Effector memory CD4-positive, alpha-beta T cell (primary cell): ENCODE data around the gene OR4D10.
A peak's percentile ranks its signal among the peaks of the same experiment; 100 is the strongest.
"Not testable (repeated sequence)": the region's sequence is repeated elsewhere in the genome, so short reads cannot be mapped to it uniquely, and the experiment has no call there.

ENCODE experiments used
- DNase-seq, 3 donors: peaks; one replicate each; pipeline ENCODE4 v3.0.0-alpha.2; 2020
- H3K27ac ChIP-seq: 2 replicates; pipeline ENCODE4 v1.7.0; 2013; ENCODE audit warnings: mild to moderate bottlenecking, low read length, moderate library complexity; ENCODE audit not compliant: insufficient read depth, poor library complexity, severe bottlenecking
- H3K27me3 ChIP-seq: replicated peaks from 2 replicates; pipeline ENCODE4 v1.7.0; 2013; ENCODE audit warnings: mild to moderate bottlenecking, low read length; ENCODE audit not compliant: insufficient read depth, control insufficient read depth, poor library complexity, severe bottlenecking
- H3K36me3 ChIP-seq: 2 replicates; pipeline ENCODE4 v1.7.0; 2013; ENCODE audit warnings: mild to moderate bottlenecking, low read length, moderate library complexity; ENCODE audit not compliant: control insufficient read depth, insufficient read depth
- H3K4me1 ChIP-seq: 2 replicates; pipeline ENCODE4 v1.7.0; 2013; ENCODE audit warnings: low read length, mild to moderate bottlenecking; ENCODE audit not compliant: control insufficient read depth, insufficient read depth, poor library complexity, severe bottlenecking
- H3K4me3 ChIP-seq: 2 replicates; pipeline ENCODE4 v1.7.0; 2013; ENCODE audit warnings: low read length, low read depth, mild to moderate bottlenecking; ENCODE audit not compliant: insufficient read depth, poor library complexity, severe bottlenecking
- H3K9me3 ChIP-seq: 2 replicates; pipeline ENCODE4 v1.7.0; 2013; ENCODE audit warnings: mild to moderate bottlenecking, low read length, moderate library complexity; ENCODE audit not compliant: control insufficient read depth
- total RNA-seq, 3 donors: gene quantifications; one replicate each; lab custom pipeline; 2026; lab: John Stamatoyannopoulos, UW

OR4D10 gene
- total RNA-seq: 0 reads per million in 3 donors

DNA sequence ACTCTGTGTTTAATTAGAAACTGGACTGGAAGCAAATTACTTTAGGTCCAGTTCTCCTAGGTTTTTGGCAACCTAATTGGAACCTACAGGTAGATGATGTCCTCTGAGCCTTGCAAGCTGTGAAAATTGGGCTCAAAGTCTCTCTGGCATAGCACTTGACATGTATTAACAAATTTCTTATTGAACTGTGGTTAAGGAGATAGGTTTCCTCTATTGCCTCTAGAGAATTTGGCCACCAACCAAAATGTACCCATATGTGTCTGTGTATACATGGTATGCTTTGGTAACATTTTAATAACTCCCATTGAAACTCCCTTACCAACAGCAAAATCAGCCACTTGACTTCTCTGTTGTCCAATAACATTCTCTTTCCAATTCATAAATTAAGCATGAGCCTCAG is at the start of gene OR4D10:
Gene OR4D10, plus strand, starts transcription at position 301 of the 400 bp plus-strand sequence. CDS start 4,115 bp downstream, outside the sequence.
- no peak within 1 kb of the TSS for H3K27ac ChIP-seq
- H3K4me1 ChIP-seq: no peaks in the 10 kb centered on the region

DNA sequence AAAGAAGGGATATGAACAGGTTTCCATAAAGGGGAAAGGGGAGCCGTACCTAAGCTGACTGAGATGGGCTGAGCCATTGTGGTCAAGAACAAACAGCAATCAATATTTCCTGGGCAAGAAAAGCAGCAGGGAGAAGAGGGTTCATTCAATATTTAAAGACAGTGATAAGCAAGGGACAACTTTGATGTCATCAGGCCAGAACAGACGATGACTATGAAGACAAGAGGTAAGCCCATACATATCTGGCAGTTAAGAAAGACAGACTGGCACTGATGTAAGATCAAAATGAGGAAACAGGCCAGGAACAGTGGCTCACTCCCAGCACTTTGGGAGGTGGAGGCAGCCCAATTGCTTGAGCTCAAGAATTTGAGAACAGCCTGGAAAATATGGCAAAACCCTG is 49.3 kb upstream of the OR4D10 start:
- no peaks in the 10 kb centered on the region for H3K27me3 ChIP-seq
- H3K27ac ChIP-seq: no peak overlapping the region
- DNase-seq: no peak
- H3K36me3 ChIP-seq: no peaks in the 10 kb centered on the region
- H3K4me1 ChIP-seq: no peaks in the 10 kb centered on the region
- H3K4me3 ChIP-seq: no peak overlapping the region
- no peaks in the 10 kb centered on the region for H3K9me3 ChIP-seq

More for the DNA sequence above, at the start of gene OR4D10:
- H3K36me3 ChIP-seq: no peaks in the 10 kb centered on the region
- H3K27me3 ChIP-seq: peaks cover 4% of the 10 kb centered on the region
- no peak within 1 kb of the TSS for H3K4me3 ChIP-seq
- H3K9me3 ChIP-seq: no peaks in the 10 kb centered on the region
- DNase-seq: no peak

DNA sequence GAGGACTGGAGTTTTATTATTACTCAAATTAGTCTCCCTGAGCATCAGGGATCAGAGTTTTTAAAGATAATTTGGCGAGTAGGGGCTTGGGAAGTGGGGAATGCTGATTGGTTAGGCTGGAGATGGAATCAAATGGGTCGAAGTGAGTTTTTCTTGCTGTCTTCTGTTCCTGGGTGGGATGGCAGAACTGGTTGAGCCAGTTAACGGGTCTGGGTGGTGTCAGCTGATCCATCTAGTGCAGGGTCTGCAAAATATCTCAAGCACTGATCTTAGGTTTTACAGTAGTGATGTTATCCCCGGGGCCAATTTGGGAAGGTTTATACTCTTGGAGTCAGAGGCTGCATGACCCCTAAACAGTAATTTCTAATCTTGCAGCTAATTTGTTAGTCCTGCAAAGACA is 48.0 kb upstream of the OR4D10 start:
- H3K27ac ChIP-seq: no peak overlapping the region

DNA sequence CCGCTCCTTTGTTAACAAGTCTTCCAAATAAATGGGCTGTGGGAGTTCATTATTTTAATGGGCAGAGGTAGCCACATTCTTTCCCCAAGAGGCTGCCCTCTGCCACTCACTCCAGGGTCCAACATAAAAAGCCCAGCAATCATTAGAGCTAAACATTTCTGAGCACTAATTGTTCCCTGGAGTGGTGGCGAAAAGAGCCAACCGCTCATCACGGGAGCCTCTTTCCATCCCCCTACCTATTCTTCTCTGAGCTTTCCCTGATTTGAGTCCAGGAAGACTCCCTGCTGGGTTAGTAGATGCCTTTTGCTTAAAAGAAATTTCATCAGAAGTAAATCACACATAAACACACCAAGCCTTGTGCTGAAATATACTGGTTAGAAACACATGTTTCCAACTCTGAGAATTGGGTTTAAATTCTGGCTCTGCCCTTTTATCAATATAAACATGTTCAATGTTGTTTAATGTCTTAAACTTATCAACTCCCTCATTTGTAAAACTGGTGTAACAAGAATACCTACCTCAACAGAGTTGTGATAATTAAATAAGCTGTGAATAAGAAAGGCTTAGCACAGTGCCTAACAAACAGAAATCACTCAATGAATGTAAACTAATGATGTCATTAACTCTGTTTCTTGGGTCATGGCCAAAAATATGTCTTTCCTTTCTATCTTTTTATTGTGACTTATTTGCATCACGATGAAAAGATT is 46.6 kb upstream of the OR4D10 start, which contains the start of gene OR5A2:
Gene OR5A2, minus strand, starts transcription at position 53 of the 707 bp plus-strand sequence. CDS start 3,460 bp downstream, outside the sequence.
- Histone ChIP-seq H3K9me3 (no peaks in the 10 kb centered on the region), H3K27ac (no peak within 1 kb of the TSS), H3K36me3 (no peaks in the 10 kb centered on the region), H3K4me3 (no peak within 1 kb of the TSS), H3K27me3 (no peaks in the 10 kb centered on the region), H3K4me1 (no peaks in the 10 kb centered on the region)
- no peak for DNase-seq

More for the DNA sequence above, 48.0 kb upstream of the OR4D10 start:
- Histone ChIP-seq H3K27me3 (no peaks in the 10 kb centered on the region), H3K9me3 (no peaks in the 10 kb centered on the region), H3K4me3 (no peak overlapping the region), H3K4me1 (no peaks in the 10 kb centered on the region), H3K36me3 (no peaks in the 10 kb centered on the region)
- DNase-seq: no peak

DNA sequence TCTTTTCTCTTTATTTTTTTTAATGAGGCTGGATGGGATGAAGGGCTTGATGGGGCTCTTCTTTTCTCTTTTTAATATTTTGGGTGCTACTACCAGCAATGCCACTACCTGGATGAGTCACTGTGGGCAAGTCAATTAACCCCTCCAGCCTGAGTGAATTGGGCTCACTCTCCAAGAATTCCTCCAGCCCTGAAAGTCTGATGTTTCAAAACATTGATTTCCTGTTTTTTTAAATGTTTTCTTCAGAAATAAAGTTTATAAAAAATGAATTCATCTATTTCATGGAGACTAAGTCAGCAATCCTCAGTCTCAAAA is 46.1 kb upstream of the OR4D10 start:
- DNase-seq: no peak

DNA sequence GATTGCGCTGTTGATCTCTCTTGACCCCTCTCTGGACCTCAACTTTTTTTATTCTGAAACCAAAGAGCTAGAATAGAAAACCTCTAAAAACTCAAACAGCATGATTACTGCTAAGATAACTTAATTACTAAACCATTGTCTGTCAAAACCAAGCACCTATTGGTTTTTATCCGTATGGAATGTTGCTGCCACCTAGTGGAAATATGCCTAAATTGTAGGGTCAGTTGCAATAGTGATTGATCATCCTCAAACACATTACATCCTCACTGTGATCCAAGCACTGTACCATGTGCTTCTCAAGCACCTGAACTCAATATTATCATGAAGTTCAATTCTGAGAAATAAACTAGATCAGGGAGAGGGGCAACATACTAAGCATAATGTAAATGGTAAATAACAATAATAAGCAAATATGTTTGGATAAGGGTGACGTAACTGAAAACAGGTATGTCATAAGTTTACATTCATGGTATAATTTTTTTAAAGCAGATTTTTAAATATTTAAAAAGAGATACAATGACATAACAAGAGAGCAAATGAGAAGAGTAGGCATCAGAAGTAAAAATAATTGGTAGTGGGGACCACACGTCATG is 43.1 kb upstream of the OR4D10 start:
- Histone ChIP-seq H3K9me3 (no peaks in the 10 kb centered on the region), H3K27me3 (no peaks in the 10 kb centered on the region), H3K36me3 (no peaks in the 10 kb centered on the region), H3K4me1 (no peaks in the 10 kb centered on the region), H3K4me3 (no peak overlapping the region), H3K27ac (no peak overlapping the region)
- DNase-seq: peak in 1 of 3 donors; percentile 17

More for the DNA sequence above, 46.1 kb upstream of the OR4D10 start:
- no peak overlapping the region for H3K27ac ChIP-seq
- H3K36me3 ChIP-seq: no peaks in the 10 kb centered on the region
- no peaks in the 10 kb centered on the region for H3K4me1 ChIP-seq
- no peaks in the 10 kb centered on the region for H3K9me3 ChIP-seq
- no peak overlapping the region for H3K4me3 ChIP-seq
- H3K27me3 ChIP-seq: no peaks in the 10 kb centered on the region

DNA sequence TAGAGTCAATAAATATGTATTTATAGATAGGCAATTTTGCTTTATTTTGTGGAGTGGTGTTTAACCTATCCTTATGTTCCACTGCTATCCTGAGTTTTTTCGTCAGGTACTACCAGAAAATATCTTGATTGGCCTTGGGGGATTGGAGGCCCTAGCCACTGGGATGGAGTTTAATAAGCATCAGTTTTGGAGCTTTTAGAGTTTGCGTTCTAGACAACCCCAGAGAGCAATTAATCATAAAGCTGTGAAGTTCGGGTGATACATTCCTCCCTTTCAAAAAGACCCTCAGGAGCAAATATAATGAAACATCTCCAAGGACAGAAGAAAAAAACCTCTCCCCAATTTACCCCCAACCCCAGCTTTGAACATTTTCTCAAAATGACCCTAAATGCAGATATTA is 36.9 kb upstream of the OR4D10 start, which contains the start of gene OR5A1:
Gene OR5A1, plus strand, starts transcription at position 301 of the 400 bp plus-strand sequence. CDS start 6,700 bp downstream, outside the sequence.
- Histone ChIP-seq H3K27me3 (no peaks in the 10 kb centered on the region), H3K27ac (no peak within 1 kb of the TSS), H3K4me1 (no peaks in the 10 kb centered on the region), H3K9me3 (no peaks in the 10 kb centered on the region), H3K36me3 (no peaks in the 10 kb centered on the region), H3K4me3 (no peak within 1 kb of the TSS)
- no peak for DNase-seq

DNA sequence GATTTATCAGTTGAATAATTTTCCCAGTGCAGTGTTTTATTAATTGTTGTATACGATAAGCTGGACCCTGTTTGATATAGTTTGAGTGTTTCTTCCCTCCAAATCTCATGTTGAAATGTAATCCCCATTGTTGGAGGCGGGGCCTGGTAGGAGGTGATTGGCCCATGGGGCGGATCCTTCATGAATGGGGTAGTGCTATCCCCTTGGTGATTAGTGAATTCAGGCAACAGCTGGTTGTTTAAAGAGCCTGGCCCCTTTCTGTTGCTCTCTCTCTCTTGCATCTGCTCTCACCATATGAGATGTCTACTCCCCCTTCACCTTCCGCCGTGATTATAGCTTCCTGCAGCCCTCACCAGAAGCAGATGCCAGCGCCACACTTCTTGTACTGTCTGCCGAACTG is 35.3 kb upstream of the OR4D10 start:
- no peak overlapping the region for H3K27ac ChIP-seq
- H3K9me3 ChIP-seq: no peaks in the 10 kb centered on the region
- no peaks in the 10 kb centered on the region for H3K4me1 ChIP-seq
- no peak overlapping the region for H3K4me3 ChIP-seq
- no peaks in the 10 kb centered on the region for H3K27me3 ChIP-seq
- H3K36me3 ChIP-seq: no peaks in the 10 kb centered on the region
- no peak for DNase-seq

DNA sequence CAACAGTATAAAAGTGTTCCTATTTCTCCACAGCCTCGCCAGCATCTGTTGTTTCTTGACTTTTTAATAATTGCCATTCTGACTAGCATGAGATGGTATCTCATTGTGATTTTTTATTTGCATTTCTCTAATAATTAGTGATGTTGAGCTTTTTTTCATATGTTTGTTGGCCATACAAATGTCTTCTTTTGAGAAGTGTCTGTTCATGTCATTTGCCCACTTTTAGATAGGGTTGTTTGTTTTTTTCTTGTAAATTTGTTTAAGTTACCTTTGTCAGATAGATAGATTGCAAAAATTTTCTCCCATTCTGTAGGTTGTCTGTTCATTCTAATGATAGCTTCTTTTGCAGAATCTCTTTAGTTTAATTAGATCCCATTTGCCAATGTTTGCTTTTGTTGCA is 27.5 kb upstream of the OR4D10 start:
- not testable (repeated sequence) for H3K9me3 ChIP-seq, H3K4me1 ChIP-seq, H3K4me3 ChIP-seq, H3K27ac ChIP-seq, H3K27me3 ChIP-seq, DNase-seq, H3K36me3 ChIP-seq

DNA sequence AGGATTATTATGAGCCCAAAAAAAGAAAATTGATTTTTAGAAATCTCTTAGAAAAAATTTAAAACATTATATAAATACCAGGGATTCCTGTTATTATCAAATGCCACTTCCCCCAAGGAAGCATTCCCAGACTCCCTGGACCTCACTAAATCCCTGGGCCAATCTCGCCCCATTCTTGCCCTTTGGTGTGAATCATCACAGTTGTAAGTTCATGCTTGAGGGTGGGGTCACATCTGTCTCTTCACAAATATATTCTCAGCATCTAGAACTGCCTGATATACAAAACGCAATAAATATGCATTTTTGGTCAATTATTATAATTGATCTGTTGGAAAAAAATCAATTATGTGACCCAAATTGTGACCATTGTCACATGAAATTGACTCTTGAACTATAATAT is 24.6 kb upstream of the OR4D10 start:
- Histone ChIP-seq H3K36me3 (no peaks in the 10 kb centered on the region), H3K4me1 (no peaks in the 10 kb centered on the region), H3K27me3 (no peaks in the 10 kb centered on the region), H3K9me3 (no peaks in the 10 kb centered on the region), H3K4me3 (no peak overlapping the region), H3K27ac (no peak overlapping the region)
- no peak for DNase-seq
